Measurements from ENCODE around the gene HOXC9.

DNA sequence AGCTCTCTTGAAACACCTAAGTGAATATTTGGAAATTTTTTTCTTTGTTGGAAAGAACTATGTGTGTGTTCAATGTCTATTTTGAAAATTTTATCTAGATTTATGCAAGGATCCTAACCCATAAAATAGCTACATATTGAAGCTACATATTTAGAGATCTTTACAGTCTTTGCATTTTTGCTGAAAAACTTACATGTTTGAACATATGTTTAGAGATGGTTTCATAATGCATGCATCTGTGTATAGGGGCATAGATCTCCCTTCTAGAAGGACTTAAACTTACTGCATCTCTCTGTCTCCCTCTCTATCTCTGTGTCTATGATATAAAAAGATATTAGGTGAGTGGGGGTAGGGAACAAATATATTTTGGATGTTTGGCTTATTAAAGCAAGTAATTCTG lies 45.4 kb downstream of the HOXC9 start:
- TF ChIP-seq POLR2A (IDR thresholded peaks at IDR 0.05) = no peak
- TF ChIP-seq, protein P1, sequence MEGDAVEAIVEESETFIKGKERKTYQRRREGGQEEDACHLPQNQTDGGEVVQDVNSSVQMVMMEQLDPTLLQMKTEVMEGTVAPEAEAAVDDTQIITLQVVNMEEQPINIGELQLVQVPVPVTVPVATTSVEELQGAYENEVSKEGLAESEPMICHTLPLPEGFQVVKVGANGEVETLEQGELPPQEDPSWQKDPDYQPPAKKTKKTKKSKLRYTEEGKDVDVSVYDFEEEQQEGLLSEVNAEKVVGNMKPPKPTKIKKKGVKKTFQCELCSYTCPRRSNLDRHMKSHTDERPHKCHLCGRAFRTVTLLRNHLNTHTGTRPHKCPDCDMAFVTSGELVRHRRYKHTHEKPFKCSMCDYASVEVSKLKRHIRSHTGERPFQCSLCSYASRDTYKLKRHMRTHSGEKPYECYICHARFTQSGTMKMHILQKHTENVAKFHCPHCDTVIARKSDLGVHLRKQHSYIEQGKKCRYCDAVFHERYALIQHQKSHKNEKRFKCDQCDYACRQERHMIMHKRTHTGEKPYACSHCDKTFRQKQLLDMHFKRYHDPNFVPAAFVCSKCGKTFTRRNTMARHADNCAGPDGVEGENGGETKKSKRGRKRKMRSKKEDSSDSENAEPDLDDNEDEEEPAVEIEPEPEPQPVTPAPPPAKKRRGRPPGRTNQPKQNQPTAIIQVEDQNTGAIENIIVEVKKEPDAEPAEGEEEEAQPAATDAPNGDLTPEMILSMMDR (IDR thresholded peaks at IDR 0.05) = no peak
